BLaER1 (cell line): ENCODE results near the gene PGD.
"Not testable (repeated sequence)": the region's sequence is repeated elsewhere in the genome, so short reads cannot be mapped to it uniquely, and the experiment has no call there.

Experiments
- H3K27ac ChIP-seq: shearing (Covaris generic); formaldehyde crosslinking; 2 replicates; pipeline ENCODE4 v1.8.1; 2022
- H3K27me3 ChIP-seq: shearing (Covaris generic); formaldehyde crosslinking; 2 replicates; pipeline ENCODE4 v1.8.1; 2022
- H3K36me3 ChIP-seq: shearing (Covaris generic); formaldehyde crosslinking; 2 replicates; pipeline ENCODE4 v1.8.1; 2022
- H3K4me1 ChIP-seq: shearing (Covaris generic); formaldehyde crosslinking; 2 replicates; pipeline ENCODE4 v1.8.1; 2022
- H3K4me2 ChIP-seq: shearing (Covaris generic); formaldehyde crosslinking; 2 replicates; pipeline ENCODE4 v1.8.1; 2022
- H3K4me3 ChIP-seq: shearing (Covaris generic); formaldehyde crosslinking; 2 replicates; pipeline ENCODE4 v1.8.1; 2022
- H3K9ac ChIP-seq: shearing (Covaris generic); formaldehyde crosslinking; 2 replicates; pipeline ENCODE4 v1.8.1; 2022
- H3K9me3 ChIP-seq: shearing (Covaris generic); formaldehyde crosslinking; 2 replicates; pipeline ENCODE4 v1.8.1; 2022
- H4K20me1 ChIP-seq: shearing (Covaris generic); formaldehyde crosslinking; 2 replicates; pipeline ENCODE4 v1.8.1; 2022
- Cebpa-rat ChIP-seq: shearing (Covaris generic); IDR thresholded peaks from 2 replicates; pipeline ENCODE4 v1.8.1; 2022

Gene PGD

GRCh38 chr1:10398734-10399443 lies at the start of gene PGD:
Gene PGD, plus strand, starts transcription at chr1:10399064. Its CDS starts 54 bp downstream, at chr1:10399118.
- Histone ChIP-seq H3K27me3 (no peaks in the 10 kb centered on the region), H3K9me3 (peaks cover 16% of the 10 kb centered on the region), H3K27ac (peak within 1 kb of the TSS; percentile 88), H3K9ac (peak within 1 kb of the TSS; percentile 91), H3K4me1 (peaks cover 26% of the 10 kb centered on the region), H3K4me2 (peak within 1 kb of the TSS; percentile 98), H3K4me3 (peak within 1 kb of the TSS; percentile 90), H4K20me1 (peaks cover 30% of the 10 kb centered on the region), H3K36me3 (peaks cover 35% of the 10 kb centered on the region)
- no peak for TF ChIP-seq Cebpa-rat

- no peaks in the 10 kb centered on the region for H4K20me1 ChIP-seq
- peaks cover 51% of the 10 kb centered on the region for H3K36me3 ChIP-seq
- no peak for TF ChIP-seq Cebpa-rat
- H3K9me3 ChIP-seq, result no peaks in the 10 kb centered on the region
- H3K27ac ChIP-seq, result no peak overlapping the region
- H3K4me2 ChIP-seq, result no peak overlapping the region
- H3K4me1 ChIP-seq, result no peaks in the 10 kb centered on the region
- H3K4me3 ChIP-seq, result no peak overlapping the region
- H3K27me3 ChIP-seq, result no peaks in the 10 kb centered on the region
- H3K9ac ChIP-seq, result no peak overlapping the region
Measured at GRCh38 chr1:10353282-10353681, 45.6 kb upstream of the PGD start.

DNA sequence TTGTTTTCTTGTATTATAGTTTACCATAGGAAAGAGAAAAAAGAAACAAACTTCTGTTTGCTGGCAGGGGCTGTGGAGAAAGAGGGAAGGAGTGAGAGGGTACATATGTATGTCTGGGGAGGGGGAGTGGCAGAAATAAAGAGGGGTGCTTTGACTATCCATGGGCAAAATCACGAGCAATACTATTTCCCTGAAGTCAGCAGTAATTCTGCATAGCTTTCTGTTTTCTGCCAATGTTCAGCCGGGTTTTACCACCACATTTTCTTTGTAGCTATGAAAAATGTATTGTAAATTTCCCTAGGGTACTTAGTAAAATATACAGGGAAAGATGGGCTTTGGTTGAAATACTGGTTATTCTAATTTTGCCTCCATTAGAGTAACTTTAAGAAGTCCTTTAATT lies 45.2 kb upstream of the PGD start:
- TF ChIP-seq Cebpa-rat, result no peak
- no peaks in the 10 kb centered on the region for H3K4me1 ChIP-seq
- H3K36me3 ChIP-seq, result peaks cover 47% of the 10 kb centered on the region
- H3K27me3 ChIP-seq, result no peaks in the 10 kb centered on the region
- no peaks in the 10 kb centered on the region for H4K20me1 ChIP-seq
- H3K9ac ChIP-seq, result no peak overlapping the region
- H3K4me2 ChIP-seq, result no peak overlapping the region
- H3K4me3 ChIP-seq, result no peak overlapping the region
- no peak overlapping the region for H3K27ac ChIP-seq
- no peaks in the 10 kb centered on the region for H3K9me3 ChIP-seq

DNA sequence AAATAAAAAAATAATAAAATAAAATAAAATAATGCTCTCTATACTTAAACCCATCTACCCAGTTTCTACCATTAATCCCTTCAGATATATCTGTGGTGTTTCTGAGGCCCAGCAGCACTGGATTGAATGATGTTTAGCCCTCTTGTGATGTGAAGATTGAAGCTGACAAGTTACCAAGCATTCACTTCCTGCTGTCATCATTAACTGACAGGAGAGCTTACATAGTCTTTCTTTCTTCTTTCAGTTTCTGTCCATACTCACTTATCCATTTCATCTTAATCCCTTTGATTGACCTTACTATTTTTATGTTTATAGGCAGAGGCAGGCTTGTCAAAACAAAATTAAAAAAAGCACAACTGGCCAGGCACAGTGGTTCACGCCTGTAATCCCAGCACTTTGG lies 38.8 kb upstream of the PGD start:
- Histone ChIP-seq H3K4me2 (no peak overlapping the region), H3K27ac (no peak overlapping the region), H3K4me3 (no peak overlapping the region), H3K4me1 (no peaks in the 10 kb centered on the region), H3K36me3 (peaks cover 46% of the 10 kb centered on the region), H4K20me1 (no peaks in the 10 kb centered on the region), H3K9ac (no peak overlapping the region), H3K9me3 (no peaks in the 10 kb centered on the region), H3K27me3 (no peaks in the 10 kb centered on the region)
- no peak for TF ChIP-seq Cebpa-rat

DNA sequence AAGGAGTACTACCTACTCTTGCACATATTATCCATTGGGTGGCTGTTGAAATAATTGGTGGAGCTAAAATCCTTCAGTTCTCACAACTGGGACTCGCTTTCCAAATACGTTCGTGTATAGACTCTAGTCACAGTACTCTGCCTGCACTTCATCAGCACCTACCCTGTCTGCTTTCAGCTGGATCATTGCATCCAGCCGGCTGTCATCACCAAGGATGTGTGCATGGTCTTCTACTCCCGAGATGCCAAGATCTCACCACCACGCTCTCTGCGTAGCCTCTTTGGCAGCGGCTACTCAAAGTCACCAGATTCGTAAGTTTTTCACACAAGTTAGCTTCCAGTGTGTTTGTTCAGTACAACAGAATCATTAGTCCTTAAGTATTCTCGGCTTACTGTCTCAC lies 37.3 kb upstream of the PGD start:
- H3K4me3 ChIP-seq, result no peak overlapping the region
- no peak for TF ChIP-seq Cebpa-rat
- H3K36me3 ChIP-seq, result peaks cover 61% of the 10 kb centered on the region
- no peaks in the 10 kb centered on the region for H3K9me3 ChIP-seq
- no peak overlapping the region for H3K4me2 ChIP-seq
- H3K4me1 ChIP-seq, result no peaks in the 10 kb centered on the region
- no peaks in the 10 kb centered on the region for H3K27me3 ChIP-seq
- H4K20me1 ChIP-seq, result no peaks in the 10 kb centered on the region
- no peak overlapping the region for H3K9ac ChIP-seq
- no peak overlapping the region for H3K27ac ChIP-seq

GRCh38 chr1:10368194-10368593 lies 30.7 kb upstream of the PGD start:
- Histone ChIP-seq H3K27ac (no peak overlapping the region), H4K20me1 (no peaks in the 10 kb centered on the region)
- TF ChIP-seq Cebpa-rat, result no peak

DNA sequence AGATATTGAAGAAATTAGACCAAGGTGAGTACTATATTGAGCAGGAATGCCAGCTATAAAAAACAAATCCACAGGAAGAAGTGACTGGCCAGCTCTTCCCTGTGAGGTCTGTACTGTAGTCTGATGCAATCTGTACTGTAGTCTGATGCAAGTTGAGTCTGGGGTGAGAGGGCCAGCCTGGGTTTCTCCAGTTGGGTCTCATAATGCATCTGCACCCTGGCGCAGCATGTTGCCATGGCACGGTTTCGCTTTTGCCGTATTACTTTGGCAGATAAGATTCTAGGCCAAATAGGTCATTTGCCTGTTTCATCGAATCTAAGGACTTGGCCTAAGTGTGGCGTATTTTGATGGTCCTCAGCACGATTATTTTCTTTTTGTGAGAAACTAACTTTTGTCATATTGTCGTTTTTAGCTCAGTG lies 24.4 kb upstream of the PGD start:
- Histone ChIP-seq H3K27ac (no peak overlapping the region), H3K4me3 (no peak overlapping the region), H3K27me3 (no peaks in the 10 kb centered on the region), H3K9me3 (no peaks in the 10 kb centered on the region), H3K4me2 (no peak overlapping the region), H3K36me3 (peaks cover 93% of the 10 kb centered on the region), H3K9ac (no peak overlapping the region), H4K20me1 (no peaks in the 10 kb centered on the region), H3K4me1 (no peaks in the 10 kb centered on the region)
- no peak for TF ChIP-seq Cebpa-rat

More at GRCh38 chr1:10368194-10368593, 30.7 kb upstream of the PGD start:
- Histone ChIP-seq H3K4me1 (no peaks in the 10 kb centered on the region), H3K4me2 (no peak overlapping the region), H3K4me3 (no peak overlapping the region), H3K9me3 (no peaks in the 10 kb centered on the region), H3K36me3 (peaks cover 87% of the 10 kb centered on the region), H3K27me3 (no peaks in the 10 kb centered on the region), H3K9ac (no peak overlapping the region)

GRCh38 chr1:10377365-10378029 lies 21.4 kb upstream of the PGD start:
- H3K9me3 ChIP-seq, H4K20me1 ChIP-seq, H3K27ac ChIP-seq, H3K27me3 ChIP-seq, H3K4me3 ChIP-seq, H3K4me2 ChIP-seq, H3K4me1 ChIP-seq, H3K9ac ChIP-seq: not testable (repeated sequence)
- peaks cover 79% of the 10 kb centered on the region for H3K36me3 ChIP-seq

DNA sequence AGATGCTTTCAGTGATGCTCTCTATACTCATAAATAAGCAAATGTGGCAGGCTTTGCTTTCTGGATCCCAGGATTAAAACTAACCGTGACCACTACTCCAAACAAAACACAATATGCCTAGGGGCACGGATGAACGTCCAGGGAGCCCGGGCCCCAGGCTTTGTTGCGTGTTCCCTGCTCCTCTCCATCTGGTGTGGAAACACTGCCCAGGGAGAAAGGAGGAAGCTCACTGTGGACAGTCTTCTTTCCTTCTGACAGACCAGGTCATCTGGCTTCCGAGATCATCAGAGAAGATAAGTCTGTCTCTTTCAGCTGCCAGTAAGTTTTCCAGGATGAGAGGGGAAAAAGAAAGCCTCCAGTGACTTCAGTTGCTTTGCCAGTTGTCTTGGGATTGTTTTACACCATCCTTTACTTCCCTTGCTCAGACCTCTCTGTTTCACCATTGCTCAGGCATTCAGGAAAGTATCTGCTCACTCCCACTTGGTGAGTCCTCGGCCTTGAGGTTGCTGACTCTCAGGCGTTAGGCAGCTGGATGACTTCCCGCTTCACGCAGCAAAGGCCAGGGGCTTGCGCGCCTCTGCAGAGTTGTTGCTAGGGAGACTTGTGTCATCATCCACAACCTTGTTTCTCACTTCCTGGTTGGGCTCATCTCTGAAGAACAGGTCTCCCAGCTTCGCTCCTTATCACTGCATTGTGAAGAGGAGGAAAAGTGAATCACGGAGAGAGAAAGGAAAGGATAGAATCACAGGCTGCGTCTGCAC lies 20.6 kb upstream of the PGD start:
- H3K9ac ChIP-seq, result no peak overlapping the region
- no peaks in the 10 kb centered on the region for H3K4me1 ChIP-seq
- no peak overlapping the region; the same call in 1 of the 2 replicates for H3K27ac ChIP-seq
- no peak overlapping the region for H3K4me2 ChIP-seq
- no peak for TF ChIP-seq Cebpa-rat
- no peaks in the 10 kb centered on the region for H4K20me1 ChIP-seq
- no peaks in the 10 kb centered on the region for H3K27me3 ChIP-seq
- no peaks in the 10 kb centered on the region for H3K9me3 ChIP-seq
- H3K4me3 ChIP-seq, result no peak overlapping the region
- peaks cover 75% of the 10 kb centered on the region for H3K36me3 ChIP-seq

DNA sequence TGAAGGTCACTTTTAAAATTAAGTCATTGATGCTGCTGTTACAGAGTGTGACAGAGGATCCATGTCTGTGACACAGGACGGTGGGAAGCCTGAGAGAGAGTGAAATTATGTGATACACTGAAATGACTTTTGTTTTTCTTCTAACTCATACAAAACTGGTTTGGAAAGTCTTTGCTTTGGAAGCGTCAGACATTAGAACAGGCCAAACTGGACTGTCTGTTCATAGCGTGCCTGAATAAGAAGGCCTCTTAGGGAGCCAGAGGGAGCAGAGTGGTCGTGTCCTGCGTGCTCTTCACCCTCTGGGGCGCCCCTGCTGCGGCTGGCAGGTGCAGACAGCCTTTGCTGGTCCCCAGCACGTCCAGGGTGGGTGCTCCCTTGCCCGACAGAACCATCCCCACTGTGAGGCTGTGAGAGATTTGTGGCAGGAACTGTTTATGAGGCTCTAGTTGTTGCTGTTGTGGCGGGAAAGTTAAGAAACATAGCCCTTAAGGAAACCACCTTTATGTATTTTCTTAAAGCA lies 19.7 kb upstream of the PGD start:
- Histone ChIP-seq H3K4me1 (no peaks in the 10 kb centered on the region), H3K36me3 (peaks cover 70% of the 10 kb centered on the region), H4K20me1 (no peaks in the 10 kb centered on the region), H3K27me3 (no peaks in the 10 kb centered on the region), H3K9ac (no peak overlapping the region), H3K27ac (no peak overlapping the region), H3K9me3 (no peaks in the 10 kb centered on the region), H3K4me3 (no peak overlapping the region), H3K4me2 (no peak overlapping the region)
- no peak for TF ChIP-seq Cebpa-rat
